Gastroesophageal sphincter (tissue), 3 donors: ENCODE measurements around the gene BOLA2B.

Source experiments
- POLR2A ChIP-seq, 2 donors: fragments of 450-650 bp; IDR thresholded peaks; one replicate each; pipeline ENCODE4 v1.6.1; 2017; ENCODE audit warnings: antibody characterized with exemption in 2 of 2, mild to moderate bottlenecking in 2 of 2, moderate library complexity in 1 of 2
- POLR2AphosphoS5 ChIP-seq: sonication (generic); formaldehyde crosslinking; IDR thresholded peaks from one replicate; pipeline ENCODE4 v1.6.1; 2017; ENCODE audit warnings: antibody characterized with exemption
- TF ChIP-seq, protein P1 (sequence below), 4 experiments: fragments of 200-600 bp in 2 of 4; fragments of 450-650 bp in 2 of 4; sonication (generic) in 1 of 4; IDR thresholded peaks; one replicate each; pipeline ENCODE4 v1.5.1; 2017 to 2019; ENCODE audit warnings: antibody characterized with exemption in 4 of 4, mild to moderate bottlenecking in 2 of 4, moderate library complexity in 2 of 4

DNA sequence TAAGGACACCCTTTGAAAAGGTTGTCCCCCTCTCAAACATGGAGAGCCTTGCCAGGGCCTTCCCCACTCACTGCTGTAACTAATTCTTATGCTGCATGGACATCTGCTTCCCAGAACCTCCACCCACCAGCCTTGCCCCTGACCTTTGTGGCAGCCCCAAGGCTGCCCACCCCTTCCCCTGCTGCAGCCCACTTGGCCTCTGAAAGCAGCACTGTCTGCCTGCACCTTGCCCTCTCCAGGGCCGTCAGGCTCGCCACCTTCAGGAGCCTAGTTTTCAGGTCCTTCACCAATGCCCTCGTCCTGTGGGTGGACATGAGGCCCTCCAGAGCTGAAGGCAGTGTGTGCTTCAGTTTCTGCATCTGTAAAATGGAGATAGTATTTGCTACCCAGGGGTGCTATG, 12.7 kb downstream of the BOLA2B start:
- TF ChIP-seq, protein P1, sequence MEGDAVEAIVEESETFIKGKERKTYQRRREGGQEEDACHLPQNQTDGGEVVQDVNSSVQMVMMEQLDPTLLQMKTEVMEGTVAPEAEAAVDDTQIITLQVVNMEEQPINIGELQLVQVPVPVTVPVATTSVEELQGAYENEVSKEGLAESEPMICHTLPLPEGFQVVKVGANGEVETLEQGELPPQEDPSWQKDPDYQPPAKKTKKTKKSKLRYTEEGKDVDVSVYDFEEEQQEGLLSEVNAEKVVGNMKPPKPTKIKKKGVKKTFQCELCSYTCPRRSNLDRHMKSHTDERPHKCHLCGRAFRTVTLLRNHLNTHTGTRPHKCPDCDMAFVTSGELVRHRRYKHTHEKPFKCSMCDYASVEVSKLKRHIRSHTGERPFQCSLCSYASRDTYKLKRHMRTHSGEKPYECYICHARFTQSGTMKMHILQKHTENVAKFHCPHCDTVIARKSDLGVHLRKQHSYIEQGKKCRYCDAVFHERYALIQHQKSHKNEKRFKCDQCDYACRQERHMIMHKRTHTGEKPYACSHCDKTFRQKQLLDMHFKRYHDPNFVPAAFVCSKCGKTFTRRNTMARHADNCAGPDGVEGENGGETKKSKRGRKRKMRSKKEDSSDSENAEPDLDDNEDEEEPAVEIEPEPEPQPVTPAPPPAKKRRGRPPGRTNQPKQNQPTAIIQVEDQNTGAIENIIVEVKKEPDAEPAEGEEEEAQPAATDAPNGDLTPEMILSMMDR (IDR thresholded peaks at IDR 0.05), result no peak
- no peak for TF ChIP-seq POLR2AphosphoS5
- TF ChIP-seq POLR2A (IDR thresholded peaks at IDR 0.05), result no peak
